H1 (cell line): Measurements from ENCODE around the gene KRTAP4-9. TPM values are rescaled to one million over a fixed set of nuclear protein-coding genes. Genes with fewer than 3 reads are reported as not detected.

Source experiments
- POLR2A ChIP-seq, 2 experiments: IDR thresholded peaks; 1 replicate in 1 of 2; 2 replicates in 1 of 2; pipeline ENCODE4 v1.6.1; 2011; ENCODE audit warnings: low read depth in 2 of 2, low read length in 2 of 2, mild to moderate bottlenecking in 2 of 2; ENCODE audit errors: control extremely low read depth in 1 of 2
- polyA plus RNA-seq, 7 experiments: library from polyadenylated mRNA; depleted of rRNA in 3 of 7; stranded (reverse) in 5 of 7; unstranded in 2 of 7; fragments of >200 nt in 5 of 7; fragments of 200-250 nt in 2 of 7; gene quantifications; 1 replicate in 5 of 7; 2 replicates in 1 of 7; 4 replicates in 1 of 7; pipeline versions ENCODE4 v1.2.1 to v1.2.3, GENCODE V29; 2011 to 2013; ENCODE audit warnings: missing spikeins in 2 of 7, mixed read lengths in 2 of 7
- total RNA-seq: library from RNA; stranded (reverse); fragmentation: NEBNext Ultra II Directional; extraction: Animal tissue kit (Norgen Biotek cat#: 25700); gene quantifications from 2 replicates; pipeline ENCODE4 v1.2.1, GENCODE V29; 2021

The KRTAP4-9 gene
- total and polyA plus RNA-seq, 2 of the 8 experiments (the other 6 are each of a cell fraction or from before 2014, with no cell fraction given), result not detected

- TF ChIP-seq POLR2A (IDR thresholded peaks at IDR 0.05; ENCODE audit: control extremely low read depth in 1 of 2, low read depth in 2 of 2, low read length in 2 of 2), result no peak
- TF ChIP-seq, all 59 proteins: peak for 0
Observed at GRCh38 chr17:41096055-41096454, 9.1 kb upstream of the KRTAP4-9 start (continued).
